Stomach (tissue), 9 donors: Measurements from ENCODE around the gene CALN1. TPM values are rescaled to one million over a fixed set of nuclear protein-coding genes. Genes with fewer than 3 reads are reported as not detected.

Source experiments
- DNase-seq, 2 donors: peaks; one replicate each; pipeline versions ENCODE4 v3.0.0 to v3.0.0-alpha.2; 2013 to 2019
- H3K27ac ChIP-seq, 5 donors: fragments of 200-600 bp in 4 of 5; sonication (generic) in 4 of 5; one replicate each; pipeline ENCODE4 v1.5.1; 2013 to 2019; ENCODE audit warnings: mild to moderate bottlenecking in 1 of 5, moderate library complexity in 1 of 5
- H3K27me3 ChIP-seq, 3 donors: fragments of 200-600 bp; sonication (generic); one replicate each; pipeline ENCODE4 v1.5.1; 2017 to 2019; ENCODE audit warnings: mixed run types in 1 of 3
- H3K36me3 ChIP-seq, 4 donors: fragments of 200-600 bp; sonication (generic); 1 replicate in 3 of 4; 2 replicates in 1 of 4; pipeline ENCODE4 v1.5.1; 2016 to 2019
- H3K4me1 ChIP-seq, 4 donors: fragments of 200-600 bp; sonication (generic); one replicate each; pipeline ENCODE4 v1.5.1; 2016 to 2019
- H3K4me3 ChIP-seq, 4 donors: fragments of 200-600 bp; sonication (generic) in 3 of 4; one replicate each; pipeline ENCODE4 v1.5.1; 2016 to 2019; ENCODE audit warnings: mild to moderate bottlenecking in 1 of 4
- H3K9me3 ChIP-seq, 4 donors: fragments of 200-600 bp; sonication (generic); one replicate each; pipeline ENCODE4 v1.5.1; 2016 to 2019
- EP300 ChIP-seq: sonication (generic); formaldehyde crosslinking; IDR thresholded peaks from one replicate; pipeline ENCODE4 v1.6.1; 2017; ENCODE audit warnings: antibody characterized with exemption
- POLR2A ChIP-seq, 4 donors: fragments of 450-650 bp; IDR thresholded peaks; one replicate each; pipeline ENCODE4 v1.6.1; 2016; ENCODE audit warnings: antibody characterized with exemption in 4 of 4, control low read depth in 2 of 4, mild to moderate bottlenecking in 1 of 4, moderate library complexity in 1 of 4
- POLR2AphosphoS5 ChIP-seq, 3 donors: sonication (generic); formaldehyde crosslinking; IDR thresholded peaks; one replicate each; pipeline ENCODE4 v1.6.1; 2016; ENCODE audit warnings: antibody characterized with exemption in 3 of 3
- WGBS, 5 donors: extraction: QIAGEN DNeasy Blood & Tissue Kit in 3 of 5; methylation state at CpG; one replicate each; pipeline versions ENCODE4 v1.1.5 to v1.1.7; 2013 to 2018; 5-methylcytosine and 5-hydroxymethylcytosine counted together
- intact Hi-C: fragments of 100-400 bp; cut with DNase I; formaldehyde crosslinking; loops from one replicate; pipeline ENCODE4 v1.15.1; 2023; ENCODE audit warnings: low total_unique reads
- polyA plus RNA-seq, 3 donors: library from polyadenylated mRNA; stranded (reverse); fragments of 200-250 nt; gene quantifications; one replicate each; pipeline ENCODE4 v1.2.3, GENCODE V29; 2013
- total RNA-seq, 5 donors: library from RNA; depleted of rRNA; stranded (reverse); fragments of >200 nt; gene quantifications; one replicate each; pipeline versions ENCODE4 v1.1.0 to v1.2.3, GENCODE V29; 2014 to 2016
- TF ChIP-seq, protein P1 (sequence below), 7 experiments: fragments of 450-650 bp in 4 of 7; fragments of 200-600 bp in 3 of 7; sonication (generic) in 3 of 7; IDR thresholded peaks; one replicate each; pipeline ENCODE4 v1.5.1; 2016 to 2019; ENCODE audit warnings: antibody characterized with exemption in 7 of 7, control low read depth in 2 of 7, mild to moderate bottlenecking in 1 of 7
- donor health status: healthy with polysubstance abuse.
- donor health status: Bipolar disorder and iron deficiency.
- donor health status: healthy.

The CALN1 gene
- total and polyA plus RNA-seq, 8 donors, result under 0.01 to 51.9 (median 0.37) TPM; not detected in 5

DNA sequence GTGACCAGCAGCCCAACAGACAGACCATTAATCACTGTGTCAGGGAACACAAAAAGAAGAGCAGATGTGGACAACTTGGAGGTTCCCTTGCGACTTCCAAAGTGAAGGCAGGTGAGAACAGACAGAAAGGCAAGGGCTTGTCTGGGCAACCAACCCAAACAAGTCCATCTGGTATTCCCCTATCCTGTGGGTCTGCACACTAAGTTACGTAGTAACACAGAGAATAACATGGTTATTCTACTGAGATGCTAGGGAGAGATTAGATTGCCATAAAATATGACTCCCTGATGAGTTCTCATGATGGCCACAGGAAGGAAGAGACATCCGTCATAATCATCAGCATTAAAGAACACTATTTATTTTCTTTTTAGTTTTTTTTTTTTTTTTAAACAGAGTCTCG is 252.2 kb downstream of the CALN1 start:
- no peaks in the 10 kb centered on the region for H3K4me1 ChIP-seq
- WGBS, 5 donors, result 59 to 77% (median 67%) methylated on average over 4 of the region's 4 CpGs
- intact Hi-C loops, result no loop called here
- no peak overlapping the region for H3K4me3 ChIP-seq
- H3K9me3 ChIP-seq, result peaks cover 0 to 28% (median 11%) of the 10 kb centered on the region in 4 donors
- H3K27ac ChIP-seq, result no peak overlapping the region
- TF ChIP-seq POLR2AphosphoS5 (IDR thresholded peaks at IDR 0.05), result no peak
- TF ChIP-seq EP300, result no peak
- no peak for TF ChIP-seq POLR2A (IDR thresholded peaks at IDR 0.05)
- TF ChIP-seq, protein P1, sequence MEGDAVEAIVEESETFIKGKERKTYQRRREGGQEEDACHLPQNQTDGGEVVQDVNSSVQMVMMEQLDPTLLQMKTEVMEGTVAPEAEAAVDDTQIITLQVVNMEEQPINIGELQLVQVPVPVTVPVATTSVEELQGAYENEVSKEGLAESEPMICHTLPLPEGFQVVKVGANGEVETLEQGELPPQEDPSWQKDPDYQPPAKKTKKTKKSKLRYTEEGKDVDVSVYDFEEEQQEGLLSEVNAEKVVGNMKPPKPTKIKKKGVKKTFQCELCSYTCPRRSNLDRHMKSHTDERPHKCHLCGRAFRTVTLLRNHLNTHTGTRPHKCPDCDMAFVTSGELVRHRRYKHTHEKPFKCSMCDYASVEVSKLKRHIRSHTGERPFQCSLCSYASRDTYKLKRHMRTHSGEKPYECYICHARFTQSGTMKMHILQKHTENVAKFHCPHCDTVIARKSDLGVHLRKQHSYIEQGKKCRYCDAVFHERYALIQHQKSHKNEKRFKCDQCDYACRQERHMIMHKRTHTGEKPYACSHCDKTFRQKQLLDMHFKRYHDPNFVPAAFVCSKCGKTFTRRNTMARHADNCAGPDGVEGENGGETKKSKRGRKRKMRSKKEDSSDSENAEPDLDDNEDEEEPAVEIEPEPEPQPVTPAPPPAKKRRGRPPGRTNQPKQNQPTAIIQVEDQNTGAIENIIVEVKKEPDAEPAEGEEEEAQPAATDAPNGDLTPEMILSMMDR (IDR thresholded peaks at IDR 0.05), result no peak
- no peaks in the 10 kb centered on the region for H3K27me3 ChIP-seq
- no peaks in the 10 kb centered on the region for H3K36me3 ChIP-seq
- DNase-seq, result no peak

DNA sequence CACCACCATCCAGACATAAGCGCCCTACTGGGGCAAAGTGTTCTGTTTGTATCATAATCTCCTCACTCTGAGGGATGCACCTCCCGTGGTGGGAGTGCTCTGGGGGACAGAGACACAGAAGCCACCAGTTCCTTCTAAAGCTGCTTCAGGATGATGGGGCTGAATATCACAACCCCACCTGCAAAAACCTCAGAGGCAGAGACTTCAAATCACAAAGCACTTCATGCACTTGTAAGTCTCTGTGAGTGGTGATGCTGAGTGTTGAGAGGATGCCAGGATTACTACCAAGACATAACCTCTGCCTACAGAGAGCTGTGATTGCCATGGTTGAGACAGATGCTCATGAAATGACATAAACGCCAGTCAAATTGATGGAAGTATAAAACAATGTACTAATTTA is 255.5 kb downstream of the CALN1 start:
- Histone ChIP-seq H3K27me3 (no peaks in the 10 kb centered on the region), H3K9me3 (peaks cover 0 to 5% (median 0%) of the 10 kb centered on the region in 4 donors), H3K4me1 (peaks cover 5 to 22% (median 17%) of the 10 kb centered on the region in 4 donors), H3K4me3 (no peak overlapping the region), H3K27ac (no peak overlapping the region), H3K36me3 (no peaks in the 10 kb centered on the region)
- WGBS, 5 donors, result 67 to 94% (median 82%) methylated on average over 1 to 3 of the region's 3 CpGs
- no peak for TF ChIP-seq POLR2A (IDR thresholded peaks at IDR 0.05)
- TF ChIP-seq, protein P1 (IDR thresholded peaks at IDR 0.05), result no peak
- no peak for TF ChIP-seq POLR2AphosphoS5 (IDR thresholded peaks at IDR 0.05)
- no peak for TF ChIP-seq EP300
- intact Hi-C loops, result no loop called here
- DNase-seq, result no peak

DNA sequence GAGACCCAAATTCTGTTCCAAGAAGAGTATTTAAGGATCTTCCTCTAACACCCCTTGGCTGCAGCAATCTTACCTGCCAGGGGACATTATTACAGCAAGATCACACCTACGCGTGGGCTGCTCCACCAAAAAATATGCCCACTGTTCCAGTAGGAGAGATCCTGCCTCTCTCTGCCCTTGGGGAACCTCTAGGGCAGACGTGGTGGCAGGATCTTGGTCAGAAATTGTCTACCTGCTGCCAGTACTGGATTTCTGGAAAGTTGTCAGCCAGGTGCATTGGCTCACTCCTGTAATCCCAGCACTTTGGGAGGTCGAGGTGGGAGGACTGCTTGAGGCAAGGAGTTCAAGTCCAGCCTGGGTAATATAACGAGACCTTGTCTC is 259.0 kb downstream of the CALN1 start:
- WGBS, 5 donors, result 36 to 58% (median 54%) methylated on average over 5 of the region's 5 CpGs
- H3K27me3 ChIP-seq, result no peaks in the 10 kb centered on the region
- no peaks in the 10 kb centered on the region for H3K36me3 ChIP-seq
- peak overlapping the region; percentile 26 to 73 (median 57) for H3K27ac ChIP-seq
- no peak overlapping the region for H3K4me3 ChIP-seq
- DNase-seq, result no peak
- peaks cover 5 to 24% (median 17%) of the 10 kb centered on the region in 4 donors for H3K4me1 ChIP-seq
- TF ChIP-seq POLR2AphosphoS5 (IDR thresholded peaks at IDR 0.05) (no peak), POLR2A (IDR thresholded peaks at IDR 0.05) (no peak), EP300 (no peak)
- TF ChIP-seq, protein P1 (IDR thresholded peaks at IDR 0.05), result no peak
- intact Hi-C loops, result no loop called here
- H3K9me3 ChIP-seq, result no peaks in the 10 kb centered on the region

DNA sequence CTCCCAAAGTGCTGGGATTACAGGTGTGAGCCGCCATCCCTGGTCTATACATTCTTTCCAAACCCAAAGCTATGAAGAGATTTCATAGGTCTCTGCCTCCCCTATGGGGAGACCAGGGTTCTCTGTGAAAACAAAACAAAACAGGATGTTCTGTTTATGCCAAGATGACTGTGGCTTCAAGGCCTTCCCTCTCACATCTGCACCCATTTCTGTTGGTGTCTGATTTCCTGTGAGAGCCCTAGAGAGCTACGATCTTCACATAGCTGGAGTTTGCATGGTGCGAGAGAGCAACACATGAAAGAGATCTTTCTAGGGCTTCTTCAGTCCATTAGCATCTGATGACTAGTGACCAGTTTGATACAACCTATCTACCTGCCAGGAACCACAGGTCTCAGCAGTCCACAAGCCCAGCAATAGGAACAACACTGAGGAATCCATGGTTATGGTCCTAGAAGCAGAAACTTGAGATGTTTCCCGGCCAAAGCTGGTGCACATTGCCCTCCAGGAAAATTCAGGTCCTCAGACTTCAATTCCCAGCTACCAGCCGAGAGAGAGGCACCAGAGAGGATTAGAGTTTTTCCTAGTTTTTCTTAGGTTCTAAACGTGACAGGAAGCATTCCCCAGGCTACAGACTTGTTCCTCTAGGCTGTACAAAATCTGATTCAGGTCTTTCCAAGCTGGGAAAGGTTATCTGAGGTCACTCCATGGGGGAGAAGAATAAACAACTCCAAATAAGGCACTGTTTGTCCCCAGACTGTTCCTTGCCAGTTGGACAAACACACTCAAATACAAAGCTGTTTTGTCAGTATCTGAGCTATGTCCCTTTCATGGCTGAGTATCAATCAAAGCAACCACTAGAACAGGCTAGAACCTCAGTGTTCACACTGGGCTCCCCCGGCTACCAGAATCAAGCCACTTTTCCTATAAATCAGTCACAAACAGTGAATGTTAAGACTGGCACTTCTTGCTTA is 259.7 kb downstream of the CALN1 start:
- H3K9me3 ChIP-seq, result no peaks in the 10 kb centered on the region
- H3K27me3 ChIP-seq, result no peaks in the 10 kb centered on the region
- H3K4me3 ChIP-seq, result no peak overlapping the region
- WGBS, 5 donors, result 40 to 50% (median 43%) methylated on average over 7 of the region's 7 CpGs
- peak overlapping the region; percentile 26 to 73 (median 57) for H3K27ac ChIP-seq
- TF ChIP-seq EP300 (no peak), POLR2A (IDR thresholded peaks at IDR 0.05) (no peak), POLR2AphosphoS5 (IDR thresholded peaks at IDR 0.05) (peak in 1 of 3 donors; percentile 7)
- TF ChIP-seq, protein P1 (IDR thresholded peaks at IDR 0.05), result no peak
- H3K36me3 ChIP-seq, result no peaks in the 10 kb centered on the region
- intact Hi-C loops, result no loop called here
- peaks cover 5 to 24% (median 17%) of the 10 kb centered on the region in 4 donors for H3K4me1 ChIP-seq
- peak; percentile 31 to 53 for DNase-seq
